GM18909 (cell line): ENCODE results near the gene LMO3.
"Not testable (repeated sequence)": the region's sequence is repeated elsewhere in the genome, so short reads cannot be mapped to it uniquely, and the experiment has no call there.

Experiments
- ATAC-seq: cut with Tn5 transposase; IDR thresholded peaks from one replicate; pipeline ENCODE4 v1.9.1; 2021; ENCODE audit warnings: mild to moderate bottlenecking; ENCODE audit not compliant: unreplicated experiment, poor library complexity

Gene LMO3

GRCh38 chr12:16553457-16553856, 52.5 kb downstream of the LMO3 start:
- no peak for ATAC-seq

- ATAC-seq, result no peak
Observed at GRCh38 chr12:16552301-16552700, 53.7 kb downstream of the LMO3 start.

- ATAC-seq, result no peak
Observed at GRCh38 chr12:16545836-16546235, 60.1 kb downstream of the LMO3 start.

GRCh38 chr12:16542586-16542985, 63.4 kb downstream of the LMO3 start:
- ATAC-seq, result no peak

- ATAC-seq, result not testable (repeated sequence)
Observed at GRCh38 chr12:16537652-16538051, 68.3 kb downstream of the LMO3 start.

GRCh38 chr12:16531621-16532020, 74.3 kb downstream of the LMO3 start:
- no peak for ATAC-seq

GRCh38 chr12:16530268-16530850, 75.6 kb downstream of the LMO3 start:
- no peak for ATAC-seq

GRCh38 chr12:16526693-16527092, 79.3 kb downstream of the LMO3 start:
- no peak for ATAC-seq

GRCh38 chr12:16524378-16524777, 81.6 kb downstream of the LMO3 start:
- ATAC-seq, result no peak

GRCh38 chr12:16523951-16524331, 82.0 kb downstream of the LMO3 start:
- no peak for ATAC-seq

GRCh38 chr12:16523284-16523950, 82.5 kb downstream of the LMO3 start:
- no peak for ATAC-seq

- ATAC-seq, result no peak
Observed at GRCh38 chr12:16520328-16520727, 85.6 kb downstream of the LMO3 start.

- no peak for ATAC-seq
Observed at GRCh38 chr12:16515666-16516065, 90.3 kb downstream of the LMO3 start.

- no peak for ATAC-seq
Observed at GRCh38 chr12:16513231-16513630, 92.7 kb downstream of the LMO3 start.

- ATAC-seq, result no peak
Observed at GRCh38 chr12:16509411-16509810, 96.6 kb downstream of the LMO3 start.

- ATAC-seq, result no peak
Observed at GRCh38 chr12:16506394-16506793, 99.6 kb downstream of the LMO3 start.

GRCh38 chr12:16504200-16504599, 101.8 kb downstream of the LMO3 start:
- no peak for ATAC-seq

- no peak for ATAC-seq
Observed at GRCh38 chr12:16499611-16500010, 106.4 kb downstream of the LMO3 start.
